ENCODE results near the gene TBC1D14. TPM values are rescaled to one million over a fixed set of nuclear protein-coding genes. Genes with fewer than 3 reads are reported as not detected.
A peak's percentile ranks its signal among the peaks of the same experiment; 100 is the strongest.

The TBC1D14 gene
- total and polyA plus RNA-seq, 2 of the 8 experiments (the other 6 are each of a cell fraction or from before 2014, with no cell fraction given) = 45.6 to 48.2 TPM

DNA sequence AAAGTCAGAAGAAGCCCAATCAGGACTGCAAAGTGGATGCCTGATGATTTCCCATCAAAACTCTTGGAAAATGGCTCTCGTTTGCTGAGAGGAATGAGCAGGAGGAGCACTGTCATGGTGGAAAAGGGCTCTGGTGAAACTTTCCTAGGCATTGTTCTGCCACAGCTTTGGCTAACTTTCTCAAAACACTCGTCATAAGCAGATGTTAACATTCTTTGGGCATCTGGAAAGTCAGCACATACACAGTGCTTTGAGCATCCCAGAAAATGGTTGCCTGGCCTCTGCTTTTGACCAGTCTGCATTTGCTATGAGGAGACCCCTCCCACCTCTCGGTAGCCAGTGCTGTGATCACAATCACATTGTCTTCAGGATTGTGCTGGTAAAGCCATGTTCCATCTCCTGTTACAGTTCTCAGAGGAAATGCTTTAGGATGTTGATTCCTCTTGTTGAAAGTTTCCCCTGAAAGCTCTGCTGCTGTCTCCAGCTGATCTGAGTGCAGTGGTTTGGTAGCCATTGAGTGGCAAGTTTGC is 25.2 kb upstream of the TBC1D14 start:
- no peaks in the 10 kb centered on the region for H3K27me3 ChIP-seq (replicated peaks in 1 of 4; ENCODE audit: control insufficient read depth in 3 of 4, extremely low read depth in 1 of 4, insufficient read depth in 3 of 4, low read length in 3 of 4)
- WGBS, 2 experiments (ENCODE audit: extremely low coverage in 1 of 2, insufficient coverage in 1 of 2, insufficient read length in 1 of 2, insufficient replicate concordance in 2 of 2, low coverage in 1 of 2, low lambda C conversion rate in 2 of 2, missing lambda C conversion rate in 1 of 2) = 84% methylated on average over 3 of the region's 3 CpGs; no CpG with 5 or more reads in 1 of the 2 experiments
- H3K14ac ChIP-seq (ENCODE audit: insufficient read length) = no peak overlapping the region
- H3K79me1 ChIP-seq (ENCODE audit: low read depth, low read length) = no peaks in the 10 kb centered on the region
- TF ChIP-seq SRF (IDR thresholded peaks at IDR 0.05; ENCODE audit: low read depth, low read length) (no peak), POLR2A (IDR thresholded peaks at IDR 0.05; ENCODE audit: control extremely low read depth in 1 of 2, low read depth in 2 of 2, low read length in 2 of 2) (0 out of 3 replicates have a peak, but pooled peaks of 1 of the 2 experiments have one; percentile 38)
- peaks cover 0 to 12% (median 9%) of the 10 kb centered on the region in 4 experiments; a peak in 5 of 8 replicates for H3K36me3 ChIP-seq (ENCODE audit: control insufficient read depth in 2 of 4, insufficient read depth in 4 of 4, low read length in 3 of 4)
- ChIA-PET POLR2A (ENCODE audit: partially characterized antibody) (interaction anchor here (0.6 to 1.6 kb wide), 2 partner anchors 82 to 157 kb away, joined by 3 read pairs; no protein-coding TSS in a partner anchor), CTCF (ENCODE audit: partially characterized antibody) (interaction anchor here (0.6 to 7.3 kb wide), 9 partner anchors 10 to 178 kb away, joined by 3 to 67 read pairs (median 6); no protein-coding TSS in a partner anchor)
- H4K91ac ChIP-seq (replicated peaks; ENCODE audit: insufficient read length, low read length) = no peak overlapping the region
- H3K4me2 ChIP-seq (ENCODE audit: insufficient read depth in 1 of 2, low read depth in 2 of 2, low read length in 2 of 2) = 0 out of 4 replicates have a peak overlapping the region, but pooled peaks of 1 of the 2 experiments have one; percentile 11
- DNase-seq (ENCODE audit: low read depth in 1 of 2, low spot score in 2 of 2) (no peak), FAIRE-seq (peak; percentile 73)
- no peaks in the 10 kb centered on the region for H3K79me2 ChIP-seq (ENCODE audit: control insufficient read depth in 1 of 2, insufficient read depth in 2 of 2, low read length in 2 of 2)
- no peak overlapping the region for H2BK5ac ChIP-seq (ENCODE audit: low read depth, low read length)
- no peaks in the 10 kb centered on the region for H3K4me1 ChIP-seq (replicated peaks in 1 of 4; ENCODE audit: control insufficient read depth in 3 of 4, insufficient read depth in 4 of 4, low read length in 3 of 4)
- H2BK20ac ChIP-seq (ENCODE audit: low read length) = no peak overlapping the region
- no peak overlapping the region for H2AFZ ChIP-seq (ENCODE audit: low read length)
- H3K18ac ChIP-seq (ENCODE audit: extremely low read depth, low read length) = no peak overlapping the region
- H3K4ac ChIP-seq (replicated peaks; ENCODE audit: insufficient read length, low read depth, low read length) = no peak overlapping the region
- H3K56ac ChIP-seq (replicated peaks; ENCODE audit: insufficient read length, low read depth, low read length) = no peak overlapping the region
- no peaks in the 10 kb centered on the region for H3K23me2 ChIP-seq (ENCODE audit: low read depth, low read length)
- H2BK120ac ChIP-seq (replicated peaks; ENCODE audit: low read depth, low read length) = no peak overlapping the region
- H4K8ac ChIP-seq (ENCODE audit: extremely low read depth, insufficient read depth, low read length) = no peak overlapping the region
- no peak overlapping the region for H3K9ac ChIP-seq (replicated peaks in 1 of 4; ENCODE audit: extremely low read depth in 1 of 4, low read depth in 3 of 4, low read length in 3 of 4)
- H2BK12ac ChIP-seq (ENCODE audit: low read depth, low read length) = no peak overlapping the region
- H4K20me1 ChIP-seq (replicated peaks in 1 of 2; ENCODE audit: control insufficient read depth in 1 of 2, insufficient read depth in 2 of 2, low read length in 2 of 2) = peaks cover 0 to 4% of the 10 kb centered on the region in 2 experiments
- no peak overlapping the region for H3K4me3 ChIP-seq (ENCODE audit: extremely low read depth in 1 of 4, insufficient read depth in 2 of 4, low read depth in 3 of 4, low read length in 4 of 4)
- no peak overlapping the region for H3K23ac ChIP-seq (ENCODE audit: insufficient read length)
- H2AK5ac ChIP-seq (ENCODE audit: low read depth, low read length) = no peak overlapping the region
- H2BK15ac ChIP-seq (ENCODE audit: low read length) = no peak overlapping the region
- H3K27ac ChIP-seq (ENCODE audit: low read depth, low read length) = peak overlapping the region; percentile 21
- no peak overlapping the region for H4K5ac ChIP-seq (ENCODE audit: insufficient read length, low read depth, low read length)
- no peaks in the 10 kb centered on the region for H3K9me3 ChIP-seq (ENCODE audit: insufficient read depth in 2 of 2, low read depth in 1 of 2, low read length in 1 of 2)
